ENCODE results near the gene SH2D4B. TPM values are rescaled to one million over a fixed set of nuclear protein-coding genes. Genes with fewer than 3 reads are reported as not detected.

Gene SH2D4B
- total and polyA plus RNA-seq, 2 of the 13 experiments (the other 11 are each of a cell fraction or from before 2014, with no cell fraction given), result not detected

DNA sequence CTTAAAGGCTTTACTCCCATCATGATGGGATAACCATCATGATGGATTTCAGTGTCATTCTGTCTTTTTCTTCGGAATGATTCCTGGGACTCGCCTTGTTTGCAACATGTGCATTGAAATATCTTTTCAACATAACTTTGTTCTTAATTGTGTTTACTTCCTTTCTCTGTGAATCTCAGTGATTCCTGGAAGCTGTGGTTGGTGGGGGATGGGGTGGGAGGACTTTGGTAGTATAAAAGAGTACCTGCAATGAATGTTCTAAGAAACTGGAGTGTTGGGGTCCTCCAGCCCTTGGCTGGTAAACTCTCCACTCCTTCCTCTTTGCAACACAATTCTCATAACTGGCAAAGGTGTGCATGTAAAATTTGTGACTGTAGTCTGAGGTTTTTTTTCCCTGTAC, 11.5 kb upstream of the SH2D4B start (continued):
- TF ChIP-seq, protein P1, sequence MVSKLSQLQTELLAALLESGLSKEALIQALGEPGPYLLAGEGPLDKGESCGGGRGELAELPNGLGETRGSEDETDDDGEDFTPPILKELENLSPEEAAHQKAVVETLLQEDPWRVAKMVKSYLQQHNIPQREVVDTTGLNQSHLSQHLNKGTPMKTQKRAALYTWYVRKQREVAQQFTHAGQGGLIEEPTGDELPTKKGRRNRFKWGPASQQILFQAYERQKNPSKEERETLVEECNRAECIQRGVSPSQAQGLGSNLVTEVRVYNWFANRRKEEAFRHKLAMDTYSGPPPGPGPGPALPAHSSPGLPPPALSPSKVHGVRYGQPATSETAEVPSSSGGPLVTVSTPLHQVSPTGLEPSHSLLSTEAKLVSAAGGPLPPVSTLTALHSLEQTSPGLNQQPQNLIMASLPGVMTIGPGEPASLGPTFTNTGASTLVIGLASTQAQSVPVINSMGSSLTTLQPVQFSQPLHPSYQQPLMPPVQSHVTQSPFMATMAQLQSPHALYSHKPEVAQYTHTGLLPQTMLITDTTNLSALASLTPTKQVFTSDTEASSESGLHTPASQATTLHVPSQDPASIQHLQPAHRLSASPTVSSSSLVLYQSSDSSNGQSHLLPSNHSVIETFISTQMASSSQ (IDR thresholded peaks at IDR 0.05; ENCODE audit: low read depth), result no peak
- TF ChIP-seq, protein P1 (CRISPR knock-in tag; IDR thresholded peaks at IDR 0.05; ENCODE audit: borderline replicate concordance), result no peak
- TF ChIP-seq PHF5A (CRISPR knock-in tag; IDR thresholded peaks at IDR 0.05; ENCODE audit: low read depth, unreplicated experiment) (no peak), POLR2AphosphoS2 (IDR thresholded peaks at IDR 0.05; ENCODE audit: low read depth, low read length) (no peak), ZNF616 (CRISPR knock-in tag; IDR thresholded peaks at IDR 0.05; ENCODE audit: low read depth) (no peak), TARDBP (CRISPR knock-in tag; IDR thresholded peaks at IDR 0.05) (no peak), ZNF607 (CRISPR knock-in tag; IDR thresholded peaks at IDR 0.05; ENCODE audit: borderline replicate concordance) (no peak), LCORL (IDR thresholded peaks at IDR 0.05) (no peak), LCORL (CRISPR knock-in tag; IDR thresholded peaks at IDR 0.05) (no peak), MIER2 (CRISPR knock-in tag; IDR thresholded peaks at IDR 0.05) (no peak), FLYWCH1 (CRISPR knock-in tag; IDR thresholded peaks at IDR 0.05) (no peak)
- TF ChIP-seq, protein P2, sequence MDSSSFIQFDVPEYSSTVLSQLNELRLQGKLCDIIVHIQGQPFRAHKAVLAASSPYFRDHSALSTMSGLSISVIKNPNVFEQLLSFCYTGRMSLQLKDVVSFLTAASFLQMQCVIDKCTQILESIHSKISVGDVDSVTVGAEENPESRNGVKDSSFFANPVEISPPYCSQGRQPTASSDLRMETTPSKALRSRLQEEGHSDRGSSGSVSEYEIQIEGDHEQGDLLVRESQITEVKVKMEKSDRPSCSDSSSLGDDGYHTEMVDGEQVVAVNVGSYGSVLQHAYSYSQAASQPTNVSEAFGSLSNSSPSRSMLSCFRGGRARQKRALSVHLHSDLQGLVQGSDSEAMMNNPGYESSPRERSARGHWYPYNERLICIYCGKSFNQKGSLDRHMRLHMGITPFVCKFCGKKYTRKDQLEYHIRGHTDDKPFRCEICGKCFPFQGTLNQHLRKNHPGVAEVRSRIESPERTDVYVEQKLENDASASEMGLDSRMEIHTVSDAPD (CRISPR knock-in tag; IDR thresholded peaks at IDR 0.05), result no peak
- TF ChIP-seq, protein P3, sequence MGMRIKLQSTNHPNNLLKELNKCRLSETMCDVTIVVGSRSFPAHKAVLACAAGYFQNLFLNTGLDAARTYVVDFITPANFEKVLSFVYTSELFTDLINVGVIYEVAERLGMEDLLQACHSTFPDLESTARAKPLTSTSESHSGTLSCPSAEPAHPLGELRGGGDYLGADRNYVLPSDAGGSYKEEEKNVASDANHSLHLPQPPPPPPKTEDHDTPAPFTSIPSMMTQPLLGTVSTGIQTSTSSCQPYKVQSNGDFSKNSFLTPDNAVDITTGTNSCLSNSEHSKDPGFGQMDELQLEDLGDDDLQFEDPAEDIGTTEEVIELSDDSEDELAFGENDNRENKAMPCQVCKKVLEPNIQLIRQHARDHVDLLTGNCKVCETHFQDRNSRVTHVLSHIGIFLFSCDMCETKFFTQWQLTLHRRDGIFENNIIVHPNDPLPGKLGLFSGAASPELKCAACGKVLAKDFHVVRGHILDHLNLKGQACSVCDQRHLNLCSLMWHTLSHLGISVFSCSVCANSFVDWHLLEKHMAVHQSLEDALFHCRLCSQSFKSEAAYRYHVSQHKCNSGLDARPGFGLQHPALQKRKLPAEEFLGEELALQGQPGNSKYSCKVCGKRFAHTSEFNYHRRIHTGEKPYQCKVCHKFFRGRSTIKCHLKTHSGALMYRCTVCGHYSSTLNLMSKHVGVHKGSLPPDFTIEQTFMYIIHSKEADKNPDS (CRISPR knock-in tag; IDR thresholded peaks at IDR 0.05), result no peak

Measured in HepG2 (cell line).